ENCODE measurements around the gene ZBTB38. TPM values are rescaled to one million over a fixed set of nuclear protein-coding genes. Genes with fewer than 3 reads are reported as not detected.

The ZBTB38 gene
- total RNA-seq, 1 experiment from 2014 or later, result 46.7 TPM

GRCh38 chr3:141410408-141410807 is 42.1 kb downstream of the ZBTB38 start:
- Histone ChIP-seq H3K27ac (ENCODE audit: low read length) (peak overlapping the region; percentile 89), H3K9me3 (ENCODE audit: control insufficient read depth, insufficient read depth, low read depth, low read length) (no peaks in the 10 kb centered on the region), H3K27me3 (ENCODE audit: control insufficient read depth, insufficient read depth, low read length) (no peaks in the 10 kb centered on the region), H3K36me3 (ENCODE audit: control insufficient read depth, insufficient read depth, low read length) (0 out of 2 replicates have a peak, but pooled peaks cover 4% of the 10 kb centered on the region), H3K4me3 (ENCODE audit: low read depth in 2 of 2, low read length in 2 of 2) (peak overlapping the region in 1 of 2 experiments; percentile 24; a peak in 2 of 4 replicates), H3K4me1 (ENCODE audit: control insufficient read depth, insufficient read depth, low read length) (peaks cover 39% of the 10 kb centered on the region)
- peak; percentile 68 for ATAC-seq
- no TSS peak for BruUV-seq (replicated peaks)
- no peak for DNase-seq (ENCODE audit: low read depth, low spot score)
- CTCF ChIA-PET, result interaction anchor here (0.6 to 1.6 kb wide), 2 partner anchors 32 to 49 kb away, joined by 4 read pairs; no protein-coding TSS in a partner anchor
- POLR2A ChIA-PET, result no interaction called here
- intact Hi-C loops (cut with micrococcal nuclease; ENCODE audit: unreplicated experiment), result no loop called here
- TF ChIP-seq SIN3A (IDR thresholded peaks at IDR 0.05; ENCODE audit: borderline replicate concordance, insufficient read depth, low read depth, low read length) (no peak), TCF7L2 (IDR thresholded peaks at IDR 0.05; ENCODE audit: low read depth, low read length) (no peak)
- TF ChIP-seq, protein P1, sequence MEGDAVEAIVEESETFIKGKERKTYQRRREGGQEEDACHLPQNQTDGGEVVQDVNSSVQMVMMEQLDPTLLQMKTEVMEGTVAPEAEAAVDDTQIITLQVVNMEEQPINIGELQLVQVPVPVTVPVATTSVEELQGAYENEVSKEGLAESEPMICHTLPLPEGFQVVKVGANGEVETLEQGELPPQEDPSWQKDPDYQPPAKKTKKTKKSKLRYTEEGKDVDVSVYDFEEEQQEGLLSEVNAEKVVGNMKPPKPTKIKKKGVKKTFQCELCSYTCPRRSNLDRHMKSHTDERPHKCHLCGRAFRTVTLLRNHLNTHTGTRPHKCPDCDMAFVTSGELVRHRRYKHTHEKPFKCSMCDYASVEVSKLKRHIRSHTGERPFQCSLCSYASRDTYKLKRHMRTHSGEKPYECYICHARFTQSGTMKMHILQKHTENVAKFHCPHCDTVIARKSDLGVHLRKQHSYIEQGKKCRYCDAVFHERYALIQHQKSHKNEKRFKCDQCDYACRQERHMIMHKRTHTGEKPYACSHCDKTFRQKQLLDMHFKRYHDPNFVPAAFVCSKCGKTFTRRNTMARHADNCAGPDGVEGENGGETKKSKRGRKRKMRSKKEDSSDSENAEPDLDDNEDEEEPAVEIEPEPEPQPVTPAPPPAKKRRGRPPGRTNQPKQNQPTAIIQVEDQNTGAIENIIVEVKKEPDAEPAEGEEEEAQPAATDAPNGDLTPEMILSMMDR (IDR thresholded peaks at IDR 0.05), result peak; percentile 11; the same call in 1 of the 2 replicates
- TF ChIP-seq, protein P2, sequence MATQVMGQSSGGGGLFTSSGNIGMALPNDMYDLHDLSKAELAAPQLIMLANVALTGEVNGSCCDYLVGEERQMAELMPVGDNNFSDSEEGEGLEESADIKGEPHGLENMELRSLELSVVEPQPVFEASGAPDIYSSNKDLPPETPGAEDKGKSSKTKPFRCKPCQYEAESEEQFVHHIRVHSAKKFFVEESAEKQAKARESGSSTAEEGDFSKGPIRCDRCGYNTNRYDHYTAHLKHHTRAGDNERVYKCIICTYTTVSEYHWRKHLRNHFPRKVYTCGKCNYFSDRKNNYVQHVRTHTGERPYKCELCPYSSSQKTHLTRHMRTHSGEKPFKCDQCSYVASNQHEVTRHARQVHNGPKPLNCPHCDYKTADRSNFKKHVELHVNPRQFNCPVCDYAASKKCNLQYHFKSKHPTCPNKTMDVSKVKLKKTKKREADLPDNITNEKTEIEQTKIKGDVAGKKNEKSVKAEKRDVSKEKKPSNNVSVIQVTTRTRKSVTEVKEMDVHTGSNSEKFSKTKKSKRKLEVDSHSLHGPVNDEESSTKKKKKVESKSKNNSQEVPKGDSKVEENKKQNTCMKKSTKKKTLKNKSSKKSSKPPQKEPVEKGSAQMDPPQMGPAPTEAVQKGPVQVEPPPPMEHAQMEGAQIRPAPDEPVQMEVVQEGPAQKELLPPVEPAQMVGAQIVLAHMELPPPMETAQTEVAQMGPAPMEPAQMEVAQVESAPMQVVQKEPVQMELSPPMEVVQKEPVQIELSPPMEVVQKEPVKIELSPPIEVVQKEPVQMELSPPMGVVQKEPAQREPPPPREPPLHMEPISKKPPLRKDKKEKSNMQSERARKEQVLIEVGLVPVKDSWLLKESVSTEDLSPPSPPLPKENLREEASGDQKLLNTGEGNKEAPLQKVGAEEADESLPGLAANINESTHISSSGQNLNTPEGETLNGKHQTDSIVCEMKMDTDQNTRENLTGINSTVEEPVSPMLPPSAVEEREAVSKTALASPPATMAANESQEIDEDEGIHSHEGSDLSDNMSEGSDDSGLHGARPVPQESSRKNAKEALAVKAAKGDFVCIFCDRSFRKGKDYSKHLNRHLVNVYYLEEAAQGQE (IDR thresholded peaks at IDR 0.05; ENCODE audit: insufficient read depth in 1 of 2, low read depth in 2 of 2, low read length in 1 of 2), result no peak
- in situ Hi-C loops (cut with HindIII; ENCODE audit: low pct_unique_long_range_greater_than_20kb, low sequenced_read_pairs), result no loop called here

- intact Hi-C loops (cut with micrococcal nuclease; ENCODE audit: unreplicated experiment), result no loop called here
- TF ChIP-seq POLR2AphosphoS5 (IDR thresholded peaks at IDR 0.05; ENCODE audit: low read depth, low read length) (peak; percentile 24; the same call in 1 of the 2 replicates), SIN3A (IDR thresholded peaks at IDR 0.05; ENCODE audit: borderline replicate concordance, insufficient read depth, low read depth, low read length) (no peak), TCF7L2 (IDR thresholded peaks at IDR 0.05; ENCODE audit: low read depth, low read length) (no peak)
- TF ChIP-seq, protein P2 (IDR thresholded peaks at IDR 0.05; ENCODE audit: insufficient read depth in 1 of 2, low read depth in 2 of 2, low read length in 1 of 2), result no peak
- TF ChIP-seq, protein P1 (IDR thresholded peaks at IDR 0.05), result no peak
- no TSS peak for BruUV-seq (replicated peaks)
- ATAC-seq (peak; percentile 71), DNase-seq (ENCODE audit: low read depth, low spot score) (no peak)
- in situ Hi-C loops (cut with HindIII; ENCODE audit: low pct_unique_long_range_greater_than_20kb, low sequenced_read_pairs), result no loop called here
- Histone ChIP-seq H3K27ac (ENCODE audit: low read length) (peak overlapping the region; percentile 89), H3K36me3 (ENCODE audit: control insufficient read depth, insufficient read depth, low read length) (0 out of 2 replicates have a peak, but pooled peaks cover 2% of the 10 kb centered on the region), H3K4me1 (ENCODE audit: control insufficient read depth, insufficient read depth, low read length) (peaks cover 39% of the 10 kb centered on the region), H3K27me3 (ENCODE audit: control insufficient read depth, insufficient read depth, low read length) (no peaks in the 10 kb centered on the region), H3K9me3 (ENCODE audit: control insufficient read depth, insufficient read depth, low read depth, low read length) (no peaks in the 10 kb centered on the region), H3K4me3 (ENCODE audit: low read depth in 2 of 2, low read length in 2 of 2) (peak overlapping the region in 1 of 2 experiments; percentile 24; a peak in 2 of 4 replicates)
- ChIA-PET CTCF (interaction anchor here (1.6 kb wide), 1 partner anchor 50 kb away, joined by 4 read pairs; no protein-coding TSS in a partner anchor), POLR2A (no interaction called here)
These were observed 42.5 kb downstream of the ZBTB38 start for GRCh38 chr3:141410846-141411245.
